Neural progenitor cell (in vitro differentiated cells): ENCODE measurements around the gene MGAT4A. TPM values are rescaled to one million over a fixed set of nuclear protein-coding genes. Genes with fewer than 3 reads are reported as not detected.

Experiments
- DNase-seq: peaks from one replicate; pipeline ENCODE4 v3.0.0-alpha.2; 2016; ENCODE audit warnings: low spot score
- H2AFZ ChIP-seq: fragments of 200-600 bp; sonication (generic); replicated peaks from 2 replicates; pipeline ENCODE4 v1.6.1; 2016; ENCODE audit warnings: antibody characterized with exemption
- H3F3A ChIP-seq: fragments of 200-600 bp; sonication (generic); 2 replicates; pipeline ENCODE4 v1.6.1; 2016; ENCODE audit warnings: antibody characterized with exemption, low read depth
- H3K27ac ChIP-seq: fragments of 200-600 bp; sonication (generic); 2 replicates; pipeline ENCODE4 v1.5.1; 2016; ENCODE audit warnings: mild to moderate bottlenecking
- H3K27me3 ChIP-seq: fragments of 200-600 bp; sonication (generic); 2 replicates; pipeline ENCODE4 v1.6.1; 2016; ENCODE audit warnings: mild to moderate bottlenecking, moderate library complexity
- H3K36me3 ChIP-seq: fragments of 200-600 bp; sonication (generic); 2 replicates; pipeline ENCODE4 v1.5.1; 2016
- H3K4me1 ChIP-seq: fragments of 200-600 bp; sonication (generic); 2 replicates; pipeline ENCODE4 v1.6.1; 2016; ENCODE audit warnings: mixed run types
- H3K4me2 ChIP-seq: fragments of 200-600 bp; sonication (generic); 2 replicates; pipeline ENCODE4 v1.6.1; 2016
- H3K4me3 ChIP-seq: fragments of 200-600 bp; sonication (generic); 2 replicates; pipeline ENCODE4 v1.5.1; 2016
- H3K79me2 ChIP-seq: fragments of 200-600 bp; sonication (generic); 2 replicates; pipeline ENCODE4 v1.6.1; 2016; ENCODE audit warnings: low read depth
- H3K9ac ChIP-seq: fragments of 200-600 bp; sonication (generic); 2 replicates; pipeline ENCODE4 v1.6.1; 2016
- H3K9me3 ChIP-seq: fragments of 200-600 bp; sonication (generic); 2 replicates; pipeline ENCODE4 v1.5.1; 2016; ENCODE audit warnings: low read depth
- H4K20me1 ChIP-seq: fragments of 200-600 bp; sonication (generic); 2 replicates; pipeline ENCODE4 v1.6.1; 2016; ENCODE audit warnings: low read depth
- H3K27ac Mint-ChIP-seq: 3 replicates; pipeline ENCODE4 v1.8.0; 2021; ENCODE audit warnings: mixed read lengths
- H3K27me3 Mint-ChIP-seq: 2 replicates; pipeline ENCODE4 v1.8.0; 2022; ENCODE audit warnings: low read depth, mild to moderate bottlenecking, inconsistent platforms, moderate library complexity, mixed read lengths; ENCODE audit not compliant: insufficient read depth
- H3K36me3 Mint-ChIP-seq: 3 replicates; pipeline ENCODE4 v1.8.0; 2021; ENCODE audit warnings: mixed read lengths
- H3K4me1 Mint-ChIP-seq: 3 replicates; pipeline ENCODE4 v1.8.0; 2021; ENCODE audit warnings: mixed read lengths
- H3K4me3 Mint-ChIP-seq: 3 replicates; pipeline ENCODE4 v1.8.0; 2021; ENCODE audit warnings: mild to moderate bottlenecking, moderate library complexity, mixed read lengths
- H3K9me3 Mint-ChIP-seq: 3 replicates; pipeline ENCODE4 v1.8.0; 2020; ENCODE audit warnings: mixed read lengths
- EZH2 ChIP-seq: fragments of 200-600 bp; sonication (generic); IDR thresholded peaks from 2 replicates; pipeline ENCODE4 v1.6.1; 2017; ENCODE audit warnings: antibody characterized with exemption, mild to moderate bottlenecking, moderate library complexity
- EZH2phosphoT487 ChIP-seq: fragments of 200-600 bp; sonication (generic); IDR thresholded peaks from 2 replicates; pipeline ENCODE4 v1.6.1; 2017; ENCODE audit warnings: antibody characterized with exemption
- total RNA-seq: library from RNA; depleted of rRNA; stranded (reverse); fragments of >200 nt; gene quantifications from 2 replicates; pipeline ENCODE4 v1.2.3, GENCODE V29; 2015; ENCODE audit warnings: low replicate concordance
- TF ChIP-seq, protein P1 (sequence below): fragments of 200-600 bp; sonication (generic); IDR thresholded peaks from 2 replicates; pipeline ENCODE4 v1.5.1; 2017; ENCODE audit warnings: antibody characterized with exemption, mild to moderate bottlenecking

The MGAT4A gene
- total RNA-seq, 1 donor from 2014 or later, result 8.0 TPM

DNA sequence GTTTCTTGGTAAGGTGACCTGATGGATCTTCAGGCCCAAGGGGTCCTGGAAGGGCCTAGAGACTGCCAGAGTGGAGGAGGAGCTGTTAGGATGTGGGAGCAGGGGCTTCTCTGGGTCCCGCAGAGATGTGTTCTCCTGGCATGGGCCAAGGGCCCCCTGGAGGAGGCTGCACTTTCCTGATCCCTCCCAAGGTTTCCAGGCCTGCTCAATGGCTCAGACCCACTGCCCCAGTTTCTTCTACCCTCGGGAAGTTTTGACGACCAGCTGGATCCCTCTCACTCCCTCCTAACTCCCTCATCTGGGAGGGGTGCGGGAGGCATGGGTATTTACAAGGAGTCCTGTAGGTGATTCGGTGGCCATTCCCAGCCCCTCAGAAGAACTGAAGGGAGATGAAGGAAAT lies 158.7 kb downstream of the MGAT4A start:
- TF ChIP-seq EZH2phosphoT487, result no peak
- no peak for TF ChIP-seq EZH2
- TF ChIP-seq, protein P1, sequence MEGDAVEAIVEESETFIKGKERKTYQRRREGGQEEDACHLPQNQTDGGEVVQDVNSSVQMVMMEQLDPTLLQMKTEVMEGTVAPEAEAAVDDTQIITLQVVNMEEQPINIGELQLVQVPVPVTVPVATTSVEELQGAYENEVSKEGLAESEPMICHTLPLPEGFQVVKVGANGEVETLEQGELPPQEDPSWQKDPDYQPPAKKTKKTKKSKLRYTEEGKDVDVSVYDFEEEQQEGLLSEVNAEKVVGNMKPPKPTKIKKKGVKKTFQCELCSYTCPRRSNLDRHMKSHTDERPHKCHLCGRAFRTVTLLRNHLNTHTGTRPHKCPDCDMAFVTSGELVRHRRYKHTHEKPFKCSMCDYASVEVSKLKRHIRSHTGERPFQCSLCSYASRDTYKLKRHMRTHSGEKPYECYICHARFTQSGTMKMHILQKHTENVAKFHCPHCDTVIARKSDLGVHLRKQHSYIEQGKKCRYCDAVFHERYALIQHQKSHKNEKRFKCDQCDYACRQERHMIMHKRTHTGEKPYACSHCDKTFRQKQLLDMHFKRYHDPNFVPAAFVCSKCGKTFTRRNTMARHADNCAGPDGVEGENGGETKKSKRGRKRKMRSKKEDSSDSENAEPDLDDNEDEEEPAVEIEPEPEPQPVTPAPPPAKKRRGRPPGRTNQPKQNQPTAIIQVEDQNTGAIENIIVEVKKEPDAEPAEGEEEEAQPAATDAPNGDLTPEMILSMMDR, result no peak

DNA sequence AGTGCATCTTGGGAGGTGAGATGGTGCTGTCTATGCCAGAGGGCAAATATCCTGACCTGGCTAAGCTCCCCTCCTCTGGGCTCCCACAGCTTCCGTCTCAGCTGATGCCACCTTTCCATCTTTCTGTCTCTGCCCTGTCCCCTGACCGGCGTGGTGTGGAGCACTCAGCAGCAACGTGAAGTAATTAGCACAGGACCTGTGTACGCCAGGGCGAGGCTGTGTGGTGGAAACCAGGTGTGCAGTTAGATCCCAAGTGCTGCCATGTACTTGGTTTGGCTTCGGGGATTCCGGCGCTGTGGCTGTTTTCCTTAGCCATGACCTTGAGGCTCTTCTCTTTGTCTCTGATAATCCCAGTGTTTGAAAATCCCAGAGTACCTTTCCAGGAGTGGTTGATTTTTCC lies 159.1 kb downstream of the MGAT4A start:
- Histone ChIP-seq H3K27me3 (no peaks in the 10 kb centered on the region), H3K4me1 (no peaks in the 10 kb centered on the region), H3K9ac (no peak overlapping the region), H2AFZ (no peak overlapping the region), H3K4me2 (no peak overlapping the region), H4K20me1 (no peaks in the 10 kb centered on the region), H3K79me2 (no peaks in the 10 kb centered on the region), H3K36me3 (no peaks in the 10 kb centered on the region), H3F3A (no peaks in the 10 kb centered on the region), H3K4me3 (no peak overlapping the region), H3K27ac (no peak overlapping the region), H3K9me3 (no peaks in the 10 kb centered on the region)
- Mint-ChIP-seq H3K36me3 (peaks cover 10% of the 10 kb centered on the region), H3K27ac (no peak overlapping the region), H3K9me3 (no peaks in the 10 kb centered on the region), H3K4me3 (no peak overlapping the region), H3K4me1 (no peaks in the 10 kb centered on the region), H3K27me3 (peaks cover 5% of the 10 kb centered on the region)
- DNase-seq, result no peak
- TF ChIP-seq, protein P1, result no peak
- TF ChIP-seq EZH2, result no peak
- TF ChIP-seq EZH2phosphoT487, result no peak

More for the DNA sequence above, 158.7 kb downstream of the MGAT4A start:
- no peaks in the 10 kb centered on the region for H3K4me1 Mint-ChIP-seq
- no peaks in the 10 kb centered on the region for H3F3A ChIP-seq
- H2AFZ ChIP-seq, result no peak overlapping the region
- H3K27ac Mint-ChIP-seq, result no peak overlapping the region
- no peaks in the 10 kb centered on the region for H3K79me2 ChIP-seq
- no peaks in the 10 kb centered on the region for H3K9me3 ChIP-seq
- no peak overlapping the region for H3K4me2 ChIP-seq
- H3K27ac ChIP-seq, result no peak overlapping the region
- peaks cover 8% of the 10 kb centered on the region for H3K36me3 Mint-ChIP-seq
- H4K20me1 ChIP-seq, result no peaks in the 10 kb centered on the region
- no peak for DNase-seq
- H3K36me3 ChIP-seq, result no peaks in the 10 kb centered on the region
- H3K4me1 ChIP-seq, result no peaks in the 10 kb centered on the region
- H3K4me3 ChIP-seq, result no peak overlapping the region
- H3K9me3 Mint-ChIP-seq, result no peaks in the 10 kb centered on the region
- peaks cover 5% of the 10 kb centered on the region for H3K27me3 Mint-ChIP-seq
- H3K4me3 Mint-ChIP-seq, result no peak overlapping the region
- no peaks in the 10 kb centered on the region for H3K27me3 ChIP-seq
- H3K9ac ChIP-seq, result no peak overlapping the region

DNA sequence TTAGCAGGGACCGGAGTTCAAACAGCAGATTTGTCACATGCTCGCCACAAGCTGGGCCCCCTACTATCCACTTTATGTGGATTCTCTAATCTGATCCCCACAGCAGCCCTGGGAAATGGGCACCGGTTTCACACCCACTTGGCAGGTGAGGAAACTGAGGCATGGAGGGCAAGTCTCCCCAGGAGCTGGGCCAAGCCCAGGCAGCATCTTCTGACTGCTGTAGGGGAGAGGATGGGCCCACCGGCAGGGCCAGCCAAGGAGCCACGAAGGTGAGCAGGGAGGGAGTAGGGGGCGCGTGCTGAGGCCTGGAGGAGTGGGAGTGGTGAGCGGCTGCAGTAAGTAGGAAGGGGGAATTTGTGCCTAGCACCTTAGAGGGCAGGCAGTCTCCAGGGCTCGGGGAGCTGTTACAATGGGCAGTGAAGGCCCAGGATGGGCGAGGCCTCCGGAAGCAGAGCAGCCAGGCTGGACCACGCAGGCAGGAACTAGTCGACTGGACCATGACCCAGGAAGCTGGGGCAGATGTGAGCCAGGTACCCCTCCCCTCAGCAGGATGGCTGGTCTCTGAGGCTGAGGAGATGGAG lies 159.7 kb downstream of the MGAT4A start:
- Mint-ChIP-seq H3K27ac (no peak overlapping the region), H3K4me3 (no peak overlapping the region), H3K27me3 (peaks cover 5% of the 10 kb centered on the region), H3K36me3 (peaks cover 14% of the 10 kb centered on the region), H3K4me1 (no peaks in the 10 kb centered on the region), H3K9me3 (no peaks in the 10 kb centered on the region)
- H3K79me2 ChIP-seq, result no peaks in the 10 kb centered on the region
- no peak overlapping the region for H2AFZ ChIP-seq
- no peak for DNase-seq
- no peak overlapping the region for H3K27ac ChIP-seq
- H3K4me2 ChIP-seq, result no peak overlapping the region
- H3K4me1 ChIP-seq, result no peaks in the 10 kb centered on the region
- H3F3A ChIP-seq, result no peaks in the 10 kb centered on the region
- no peaks in the 10 kb centered on the region for H3K27me3 ChIP-seq
- no peak overlapping the region for H3K4me3 ChIP-seq
- H3K9me3 ChIP-seq, result no peaks in the 10 kb centered on the region
- no peaks in the 10 kb centered on the region for H4K20me1 ChIP-seq
- no peak for TF ChIP-seq EZH2
- TF ChIP-seq, protein P1, result no peak
- no peak for TF ChIP-seq EZH2phosphoT487
- no peak overlapping the region for H3K9ac ChIP-seq
- no peaks in the 10 kb centered on the region for H3K36me3 ChIP-seq
